HPDE6-E6E7 (cell line): ENCODE results near the gene BNIP3.

ENCODE experiments used
- DNase-seq: peaks from one replicate; pipeline ENCODE4 v3.0.0; 2011; ENCODE audit warnings: missing footprints; ENCODE audit errors: extremely low spot score

BNIP3 gene

GRCh38 chr10:131949041-131949862 lies 32.5 kb downstream of the BNIP3 start:
- DNase-seq = no peak

GRCh38 chr10:131948501-131948900 lies 33.2 kb downstream of the BNIP3 start:
- DNase-seq = no peak

- peak; percentile 83 for DNase-seq
These were observed 33.9 kb downstream of the BNIP3 start for GRCh38 chr10:131947631-131948347.

- DNase-seq = no peak
These were observed 34.8 kb downstream of the BNIP3 start for GRCh38 chr10:131946880-131947279.

- no peak for DNase-seq
These were observed 35.4 kb downstream of the BNIP3 start for GRCh38 chr10:131946321-131946751.

- DNase-seq = no peak
These were observed 36.6 kb downstream of the BNIP3 start for GRCh38 chr10:131944976-131945695.

- DNase-seq = no peak
These were observed 37.3 kb downstream of the BNIP3 start for GRCh38 chr10:131944412-131944811.

- DNase-seq = no peak
These were observed 38.5 kb downstream of the BNIP3 start for GRCh38 chr10:131943021-131943814.

- no peak for DNase-seq
These were observed 39.3 kb downstream of the BNIP3 start for GRCh38 chr10:131942455-131942854.

- DNase-seq = no peak
These were observed 43.0 kb downstream of the BNIP3 start for GRCh38 chr10:131938681-131939080.

- no peak for DNase-seq
These were observed 43.9 kb downstream of the BNIP3 start for GRCh38 chr10:131937836-131938235.

GRCh38 chr10:131936736-131937135 lies 45.0 kb downstream of the BNIP3 start:
- no peak for DNase-seq

- DNase-seq = no peak
These were observed 45.4 kb downstream of the BNIP3 start for GRCh38 chr10:131936294-131936693.

GRCh38 chr10:131935260-131935659 lies 46.5 kb downstream of the BNIP3 start:
- no peak for DNase-seq

- no peak for DNase-seq
These were observed 47.0 kb downstream of the BNIP3 start for GRCh38 chr10:131934769-131935168.

- no peak for DNase-seq
These were observed 48.0 kb downstream of the BNIP3 start for GRCh38 chr10:131933696-131934086.

- DNase-seq = no peak
These were observed 48.6 kb downstream of the BNIP3 start for GRCh38 chr10:131933016-131933695.

GRCh38 chr10:131931981-131932380 lies 49.7 kb downstream of the BNIP3 start:
- DNase-seq = no peak

GRCh38 chr10:131930586-131931330 lies 51.0 kb downstream of the BNIP3 start:
- DNase-seq = no peak

GRCh38 chr10:131930150-131930549 lies 51.6 kb downstream of the BNIP3 start:
- no peak for DNase-seq
